ENCODE results near the gene MIDN. TPM values are rescaled to one million over a fixed set of nuclear protein-coding genes. Genes with fewer than 3 reads are reported as not detected.

The MIDN gene
- total RNA-seq, 1 donor from 2014 or later, result 103 TPM

- Mint-ChIP-seq H3K4me3 (ENCODE audit: unreplicated experiment) (no peak overlapping the region), H3K27ac (ENCODE audit: unreplicated experiment) (no peak overlapping the region), H3K9me3 (ENCODE audit: unreplicated experiment) (no peaks in the 10 kb centered on the region), H3K36me3 (ENCODE audit: unreplicated experiment) (peaks cover 4% of the 10 kb centered on the region), H3K4me1 (ENCODE audit: unreplicated experiment) (peaks cover 14% of the 10 kb centered on the region), H3K27me3 (ENCODE audit: unreplicated experiment) (peaks cover 11% of the 10 kb centered on the region)
- DNase-seq (ENCODE audit: extremely low spot score, unreplicated experiment), result no peak
- TF ChIP-seq CTCF (IDR thresholded peaks at IDR 0.05), result no peak
These were observed 33.3 kb downstream of the MIDN start for GRCh38 chr19:1281569-1282287.

GRCh38 chr19:1282588-1283206 lies 34.3 kb downstream of the MIDN start:
- Mint-ChIP-seq H3K9me3 (ENCODE audit: unreplicated experiment) (no peaks in the 10 kb centered on the region), H3K4me1 (ENCODE audit: unreplicated experiment) (peaks cover 14% of the 10 kb centered on the region), H3K27ac (ENCODE audit: unreplicated experiment) (no peak overlapping the region), H3K27me3 (ENCODE audit: unreplicated experiment) (peaks cover 11% of the 10 kb centered on the region), H3K36me3 (ENCODE audit: unreplicated experiment) (peaks cover 4% of the 10 kb centered on the region), H3K4me3 (ENCODE audit: unreplicated experiment) (no peak overlapping the region)
- DNase-seq (ENCODE audit: extremely low spot score, unreplicated experiment), result no peak
- no peak for TF ChIP-seq CTCF (IDR thresholded peaks at IDR 0.05)

- H3K36me3 Mint-ChIP-seq (ENCODE audit: unreplicated experiment), result peaks cover 4% of the 10 kb centered on the region
- DNase-seq (ENCODE audit: extremely low spot score, unreplicated experiment), result no peak
- no peak overlapping the region for H3K27ac Mint-ChIP-seq (ENCODE audit: unreplicated experiment)
- peaks cover 14% of the 10 kb centered on the region for H3K4me1 Mint-ChIP-seq (ENCODE audit: unreplicated experiment)
- TF ChIP-seq CTCF (IDR thresholded peaks at IDR 0.05), result no peak
- no peak overlapping the region for H3K4me3 Mint-ChIP-seq (ENCODE audit: unreplicated experiment)
- H3K9me3 Mint-ChIP-seq (ENCODE audit: unreplicated experiment), result no peaks in the 10 kb centered on the region
- peaks cover 11% of the 10 kb centered on the region for H3K27me3 Mint-ChIP-seq (ENCODE audit: unreplicated experiment)
These were observed 35.0 kb downstream of the MIDN start for GRCh38 chr19:1283207-1283916.

- no peak for TF ChIP-seq CTCF (IDR thresholded peaks at IDR 0.05)
- H3K36me3 Mint-ChIP-seq (ENCODE audit: unreplicated experiment), result peaks cover 4% of the 10 kb centered on the region
- no peak for DNase-seq (ENCODE audit: extremely low spot score, unreplicated experiment)
- H3K4me1 Mint-ChIP-seq (ENCODE audit: unreplicated experiment), result peaks cover 14% of the 10 kb centered on the region
- H3K9me3 Mint-ChIP-seq (ENCODE audit: unreplicated experiment), result no peaks in the 10 kb centered on the region
- H3K27ac Mint-ChIP-seq (ENCODE audit: unreplicated experiment), result no peak overlapping the region
- H3K27me3 Mint-ChIP-seq (ENCODE audit: unreplicated experiment), result peaks cover 11% of the 10 kb centered on the region
- H3K4me3 Mint-ChIP-seq (ENCODE audit: unreplicated experiment), result no peak overlapping the region
These were observed 35.5 kb downstream of the MIDN start for GRCh38 chr19:1283917-1284292.

All from osteocyte (in vitro differentiated cells).